ENCODE measurements around the gene NEK2.
"Not testable (repeated sequence)": the region's sequence is repeated elsewhere in the genome, so short reads cannot be mapped to it uniquely, and the experiment has no call there.

Gene NEK2

GRCh38 chr1:211693911-211694310 is 18.5 kb upstream of the NEK2 start:
- not testable (repeated sequence) for DNase-seq

GRCh38 chr1:211688421-211688820 is 13.0 kb upstream of the NEK2 start:
- DNase-seq: no peak

- DNase-seq: no peak
These were observed 12.2 kb upstream of the NEK2 start for GRCh38 chr1:211687462-211688215.

GRCh38 chr1:211685823-211686222 is 10.4 kb upstream of the NEK2 start:
- DNase-seq: no peak

GRCh38 chr1:211684791-211685190 is 9.4 kb upstream of the NEK2 start:
- no peak for DNase-seq

GRCh38 chr1:211684331-211684730 is 8.9 kb upstream of the NEK2 start:
- DNase-seq: no peak

- DNase-seq: no peak
These were observed 8.2 kb upstream of the NEK2 start for GRCh38 chr1:211683396-211684297.

- not testable (repeated sequence) for DNase-seq
These were observed 6.8 kb upstream of the NEK2 start for GRCh38 chr1:211682186-211682585.

GRCh38 chr1:211680752-211681327 is 5.4 kb upstream of the NEK2 start:
- DNase-seq: peak; percentile 67

GRCh38 chr1:211677659-211678058 is 2.2 kb upstream of the NEK2 start:
- DNase-seq: no peak

GRCh38 chr1:211676761-211677160 is 1.3 kb upstream of the NEK2 start:
- DNase-seq: no peak

GRCh38 chr1:211676106-211676583 is 724 bp upstream of the NEK2 start:
- DNase-seq: no peak

GRCh38 chr1:211667065-211667617 is 8.3 kb downstream of the NEK2 start:
- DNase-seq: no peak

GRCh38 chr1:211660718-211661222 is 14.7 kb downstream of the NEK2 start:
- no peak for DNase-seq

- DNase-seq: no peak
These were observed 18.7 kb downstream of the NEK2 start for GRCh38 chr1:211656728-211657127.

- peak; percentile 69 for DNase-seq
These were observed 20.3 kb downstream of the NEK2 start for GRCh38 chr1:211654838-211655787.

- no peak for DNase-seq
These were observed 21.4 kb downstream of the NEK2 start for GRCh38 chr1:211653959-211654496.

GRCh38 chr1:211653293-211653692 is 22.1 kb downstream of the NEK2 start:
- no peak for DNase-seq

- DNase-seq: no peak
These were observed 23.1 kb downstream of the NEK2 start for GRCh38 chr1:211652371-211652770.

- no peak for DNase-seq
These were observed 24.5 kb downstream of the NEK2 start for GRCh38 chr1:211650904-211651303.
